Measurements from ENCODE around the gene PERCC1. TPM values are rescaled to one million over a fixed set of nuclear protein-coding genes. Genes with fewer than 3 reads are reported as not detected.

PERCC1 gene
- total RNA-seq: not detected in 2 replicates

- no peak for DNase-seq (ENCODE audit: low read depth in 2 of 2)
These were observed at the start of gene PERCC1 for GRCh38 chr16:1430759-1431496. Gene PERCC1 (plus strand): TSS chr16:1431078. CDS start chr16:1432594, 1,516 bp downstream.

GRCh38 chr16:1381612-1382406 is 49.1 kb upstream of the PERCC1 start:
- DNase-seq (ENCODE audit: low read depth in 2 of 2): no peak

GRCh38 chr16:1383556-1383955 is 47.3 kb upstream of the PERCC1 start:
- no peak for DNase-seq (ENCODE audit: low read depth in 2 of 2)

GRCh38 chr16:1385232-1385631 is 45.6 kb upstream of the PERCC1 start:
- DNase-seq (ENCODE audit: low read depth in 2 of 2): no peak

- DNase-seq (ENCODE audit: low read depth in 2 of 2): no peak
These were observed 43.5 kb upstream of the PERCC1 start for GRCh38 chr16:1387331-1387730.

GRCh38 chr16:1389762-1390161 is 41.1 kb upstream of the PERCC1 start:
- DNase-seq (ENCODE audit: low read depth in 2 of 2): no peak

GRCh38 chr16:1390239-1390779 is 40.6 kb upstream of the PERCC1 start:
- no peak for DNase-seq (ENCODE audit: low read depth in 2 of 2)

GRCh38 chr16:1392826-1393225 is 38.1 kb upstream of the PERCC1 start:
- DNase-seq (ENCODE audit: low read depth in 2 of 2): no peak

- no peak for DNase-seq (ENCODE audit: low read depth in 2 of 2)
These were observed 37.2 kb upstream of the PERCC1 start for GRCh38 chr16:1393613-1394176.

- DNase-seq (ENCODE audit: low read depth in 2 of 2): no peak
These were observed 36.4 kb upstream of the PERCC1 start for GRCh38 chr16:1394367-1394951.

- no peak for DNase-seq (ENCODE audit: low read depth in 2 of 2)
These were observed 35.3 kb upstream of the PERCC1 start for GRCh38 chr16:1395444-1396031.

GRCh38 chr16:1397779-1398178 is 33.1 kb upstream of the PERCC1 start:
- DNase-seq (ENCODE audit: low read depth in 2 of 2): no peak

- no peak for DNase-seq (ENCODE audit: low read depth in 2 of 2)
These were observed 32.5 kb upstream of the PERCC1 start for GRCh38 chr16:1398351-1398750.

GRCh38 chr16:1398826-1399581 is 31.9 kb upstream of the PERCC1 start:
- no peak for DNase-seq (ENCODE audit: low read depth in 2 of 2)

- DNase-seq (ENCODE audit: low read depth in 2 of 2): no peak
These were observed 29.7 kb upstream of the PERCC1 start for GRCh38 chr16:1401061-1401757.

- no peak for DNase-seq (ENCODE audit: low read depth in 2 of 2)
These were observed 29.1 kb upstream of the PERCC1 start for GRCh38 chr16:1401758-1402154.

GRCh38 chr16:1403036-1403435 is 27.8 kb upstream of the PERCC1 start:
- no peak for DNase-seq (ENCODE audit: low read depth in 2 of 2)

- no peak for DNase-seq (ENCODE audit: low read depth in 2 of 2)
These were observed 27.1 kb upstream of the PERCC1 start for GRCh38 chr16:1403733-1404132.

- no peak for DNase-seq (ENCODE audit: low read depth in 2 of 2)
These were observed 23.1 kb upstream of the PERCC1 start for GRCh38 chr16:1407753-1408152.

GRCh38 chr16:1408171-1408837 is 22.6 kb upstream of the PERCC1 start:
- DNase-seq (ENCODE audit: low read depth in 2 of 2): peak; percentile 68 to 91

All from dermis microvascular lymphatic vessel endothelial cell (primary cell).